OCI-LY1 (cell line): Measurements from ENCODE around the gene MROH7.

Experiments
- EZH2 ChIP-seq: fragments of 200-600 bp; sonication (generic), shearing (Covaris generic); IDR thresholded peaks from 2 replicates; pipeline ENCODE4 v1.8.0; 2017; ENCODE audit warnings: borderline replicate concordance, mixed run types, mild to moderate bottlenecking, antibody characterized with exemption, low read length, moderate library complexity, mixed read lengths
- TF ChIP-seq, protein P1 (sequence below): fragments of 200-600 bp; sonication (generic), shearing (Covaris generic); IDR thresholded peaks from 2 replicates; pipeline ENCODE4 v1.5.1; 2017; ENCODE audit warnings: mild to moderate bottlenecking, antibody characterized with exemption, low read length, moderate library complexity, mixed read lengths

DNA sequence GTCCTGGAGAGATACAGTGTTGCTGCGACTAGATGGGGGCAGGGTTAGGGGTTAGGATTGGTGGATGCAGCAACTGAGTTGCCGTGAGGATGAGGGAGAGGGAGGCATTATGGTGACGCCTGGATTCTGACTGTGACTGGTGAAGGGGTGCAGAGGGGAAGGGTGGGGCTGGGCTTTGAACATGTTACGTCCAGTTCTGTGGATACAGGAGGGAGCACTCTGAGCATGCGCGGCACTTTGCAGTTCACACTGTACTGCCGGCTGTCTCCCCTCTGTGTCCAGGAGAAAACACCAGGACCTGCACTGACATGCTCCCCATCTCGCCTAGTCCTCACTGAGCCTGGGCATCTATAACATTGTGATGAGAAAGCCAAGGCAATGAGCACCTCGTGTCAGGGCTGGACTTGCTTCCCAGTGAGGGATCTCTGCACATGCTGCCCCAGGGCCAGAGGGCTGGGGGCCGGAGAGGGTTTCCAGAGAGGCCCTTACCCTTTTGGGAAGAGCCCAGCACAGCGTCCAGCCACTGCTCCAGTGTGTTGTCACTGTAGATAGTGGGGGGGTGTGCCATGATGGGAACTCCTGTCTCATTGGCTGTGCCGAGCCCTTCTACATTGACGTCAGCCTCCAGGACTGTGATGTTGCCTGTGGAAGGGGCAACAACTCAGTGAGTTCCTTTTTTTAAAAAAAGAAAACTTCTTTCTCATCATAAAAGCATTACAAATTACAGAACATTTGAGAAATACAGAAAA is 25.9 kb upstream of the MROH7 start:
- TF ChIP-seq, protein P1, sequence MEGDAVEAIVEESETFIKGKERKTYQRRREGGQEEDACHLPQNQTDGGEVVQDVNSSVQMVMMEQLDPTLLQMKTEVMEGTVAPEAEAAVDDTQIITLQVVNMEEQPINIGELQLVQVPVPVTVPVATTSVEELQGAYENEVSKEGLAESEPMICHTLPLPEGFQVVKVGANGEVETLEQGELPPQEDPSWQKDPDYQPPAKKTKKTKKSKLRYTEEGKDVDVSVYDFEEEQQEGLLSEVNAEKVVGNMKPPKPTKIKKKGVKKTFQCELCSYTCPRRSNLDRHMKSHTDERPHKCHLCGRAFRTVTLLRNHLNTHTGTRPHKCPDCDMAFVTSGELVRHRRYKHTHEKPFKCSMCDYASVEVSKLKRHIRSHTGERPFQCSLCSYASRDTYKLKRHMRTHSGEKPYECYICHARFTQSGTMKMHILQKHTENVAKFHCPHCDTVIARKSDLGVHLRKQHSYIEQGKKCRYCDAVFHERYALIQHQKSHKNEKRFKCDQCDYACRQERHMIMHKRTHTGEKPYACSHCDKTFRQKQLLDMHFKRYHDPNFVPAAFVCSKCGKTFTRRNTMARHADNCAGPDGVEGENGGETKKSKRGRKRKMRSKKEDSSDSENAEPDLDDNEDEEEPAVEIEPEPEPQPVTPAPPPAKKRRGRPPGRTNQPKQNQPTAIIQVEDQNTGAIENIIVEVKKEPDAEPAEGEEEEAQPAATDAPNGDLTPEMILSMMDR, result no peak
- TF ChIP-seq EZH2, result no peak
